GM18858 (cell line): Measurements from ENCODE around the gene PLVAP.

Experiments used
- ATAC-seq: cut with Tn5 transposase; IDR thresholded peaks from one replicate; pipeline ENCODE4 v1.9.1; 2021; ENCODE audit not compliant: unreplicated experiment

PLVAP gene

GRCh38 chr19:17304386-17305215 is 72.5 kb downstream of the PLVAP start:
- ATAC-seq = no peak

DNA sequence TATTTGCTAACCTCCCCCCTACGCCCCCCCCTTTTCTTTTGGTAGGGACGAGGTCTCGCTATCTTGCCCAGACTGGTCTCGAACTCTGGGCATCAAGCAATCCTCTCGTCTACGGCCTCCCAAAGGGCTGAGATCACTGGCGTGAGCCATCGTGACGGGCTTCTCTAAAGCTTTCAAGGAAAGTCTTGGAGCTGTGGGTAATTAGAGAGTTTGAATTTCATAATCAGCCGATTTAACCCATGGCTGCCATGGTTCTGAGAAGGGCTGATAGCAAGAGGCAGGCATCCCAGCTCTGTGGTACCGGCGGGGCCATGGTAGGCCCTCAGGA is 73.2 kb downstream of the PLVAP start:
- no peak for ATAC-seq

GRCh38 chr19:17303167-17303939 is 73.8 kb downstream of the PLVAP start, which contains the start of gene ABHD8:
Gene ABHD8, minus strand, starts transcription at chr19:17303425. Its CDS starts 1,809 bp downstream, at chr19:17301616.
- no peak for ATAC-seq

DNA sequence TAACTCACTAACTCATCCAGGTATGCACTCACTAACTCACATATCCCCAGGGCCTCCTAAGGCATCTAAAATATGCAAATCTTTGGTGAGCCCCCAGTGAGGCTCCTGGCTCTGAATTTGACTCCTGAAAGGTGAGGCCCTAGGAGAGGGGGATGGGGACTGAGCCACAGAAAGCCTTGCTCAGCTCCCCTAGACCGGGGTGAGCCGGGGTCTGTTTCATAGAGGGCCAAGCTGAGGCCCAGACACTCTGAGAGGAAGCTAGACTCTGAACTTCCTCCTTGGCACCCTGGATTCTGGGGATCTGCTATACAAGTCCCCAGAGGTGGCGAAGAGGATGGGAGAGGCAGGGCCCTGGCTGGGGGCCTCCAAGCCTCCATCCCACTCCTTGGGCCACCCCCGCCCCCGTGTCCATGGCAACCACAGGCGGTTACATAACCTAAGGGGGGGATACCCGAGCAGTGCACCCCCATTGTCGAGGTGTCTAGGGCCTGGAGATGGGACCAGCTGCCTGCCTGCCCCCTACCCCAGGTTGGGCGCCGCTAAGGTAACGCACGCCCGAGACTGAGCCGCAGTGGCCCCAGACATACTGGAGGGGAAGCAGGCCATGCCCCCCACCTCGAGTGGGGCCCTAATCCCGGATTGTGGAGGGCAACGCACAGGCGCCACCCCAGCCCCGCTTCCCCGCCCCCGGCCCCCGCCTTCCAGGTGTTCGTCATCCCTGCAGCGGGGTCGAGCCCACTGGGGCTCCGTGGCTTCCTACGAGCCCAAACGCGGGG is 74.6 kb downstream of the PLVAP start:
- ATAC-seq = no peak
